Measurements from ENCODE around the gene HELZ. TPM values are rescaled to one million over a fixed set of nuclear protein-coding genes. Genes with fewer than 3 reads are reported as not detected.
"Not testable (repeated sequence)": the region's sequence is repeated elsewhere in the genome, so short reads cannot be mapped to it uniquely, and the experiment has no call there.

Gene HELZ
- total RNA-seq, 1 donor from 2014 or later = 44.9 TPM

GRCh38 chr17:67272312-67273047 lies 27.5 kb upstream of the HELZ start:
- Mint-ChIP-seq H3K27me3 (ENCODE audit: insufficient read depth, low read depth) (peaks cover 4% of the 10 kb centered on the region), H3K4me1 (no peaks in the 10 kb centered on the region), H3K36me3 (no peaks in the 10 kb centered on the region), H3K9me3 (no peaks in the 10 kb centered on the region), H3K27ac (no peak overlapping the region), H3K4me3 (no peak overlapping the region)
- H2AFZ ChIP-seq (replicated peaks) = peak overlapping the region; percentile 91
- no peak for TF ChIP-seq EZH2phosphoT487 (IDR thresholded peaks at IDR 0.05)
- peak; percentile 59 for TF ChIP-seq CTCF (IDR thresholded peaks at IDR 0.05)
- no peak overlapping the region for H3K4me2 ChIP-seq
- H4K20me1 ChIP-seq (ENCODE audit: low read depth) = no peaks in the 10 kb centered on the region
- no peaks in the 10 kb centered on the region for H3K27me3 ChIP-seq
- H3K79me2 ChIP-seq (ENCODE audit: low read depth) = no peaks in the 10 kb centered on the region
- no peak overlapping the region for H3K27ac ChIP-seq
- H3K9me3 ChIP-seq (ENCODE audit: low read depth) = no peaks in the 10 kb centered on the region
- no peaks in the 10 kb centered on the region for H3K4me1 ChIP-seq
- DNase-seq (ENCODE audit: low spot score) = peak; percentile 53
- no peak overlapping the region for H3K9ac ChIP-seq
- H3F3A ChIP-seq (ENCODE audit: low read depth) = no peaks in the 10 kb centered on the region
- H3K36me3 ChIP-seq = no peaks in the 10 kb centered on the region
- no peak overlapping the region for H3K4me3 ChIP-seq

- not testable (repeated sequence) for H3K4me1 Mint-ChIP-seq; H3K36me3 ChIP-seq; H3K9me3 Mint-ChIP-seq; H3K4me3 Mint-ChIP-seq; DNase-seq (ENCODE audit: low spot score); H3K27ac ChIP-seq; H3K27ac Mint-ChIP-seq; H3K79me2 ChIP-seq (ENCODE audit: low read depth); H3F3A ChIP-seq (ENCODE audit: low read depth); H3K4me2 ChIP-seq; H3K9ac ChIP-seq; H3K9me3 ChIP-seq (ENCODE audit: low read depth); H3K27me3 ChIP-seq; H3K4me1 ChIP-seq; H3K4me3 ChIP-seq; H3K27me3 Mint-ChIP-seq (ENCODE audit: insufficient read depth, low read depth); H2AFZ ChIP-seq (replicated peaks); H4K20me1 ChIP-seq (ENCODE audit: low read depth); H3K36me3 Mint-ChIP-seq
These were observed 26.2 kb upstream of the HELZ start for GRCh38 chr17:67271187-67271586.

- no peak overlapping the region for H3K9ac ChIP-seq
- H3K9me3 ChIP-seq (ENCODE audit: low read depth) = no peaks in the 10 kb centered on the region
- no peak overlapping the region for H3K4me3 Mint-ChIP-seq
- no peak overlapping the region for H3K27ac ChIP-seq
- no peaks in the 10 kb centered on the region for H3K4me1 Mint-ChIP-seq
- no peaks in the 10 kb centered on the region for H3F3A ChIP-seq (ENCODE audit: low read depth)
- H3K4me3 ChIP-seq = no peak overlapping the region
- no peaks in the 10 kb centered on the region for H3K27me3 ChIP-seq
- no peak for TF ChIP-seq EZH2 (IDR thresholded peaks at IDR 0.05)
- no peak for TF ChIP-seq EZH2phosphoT487 (IDR thresholded peaks at IDR 0.05)
- no peak for TF ChIP-seq CTCF (IDR thresholded peaks at IDR 0.05)
- H3K9me3 Mint-ChIP-seq = no peaks in the 10 kb centered on the region
- H3K4me1 ChIP-seq = no peaks in the 10 kb centered on the region
- H3K27me3 Mint-ChIP-seq (ENCODE audit: insufficient read depth, low read depth) = peaks cover 4% of the 10 kb centered on the region
- H2AFZ ChIP-seq (replicated peaks) = no peak overlapping the region
- H3K36me3 ChIP-seq = no peaks in the 10 kb centered on the region
- no peak overlapping the region for H3K4me2 ChIP-seq
- no peaks in the 10 kb centered on the region for H4K20me1 ChIP-seq (ENCODE audit: low read depth)
- no peaks in the 10 kb centered on the region for H3K79me2 ChIP-seq (ENCODE audit: low read depth)
- H3K36me3 Mint-ChIP-seq = no peaks in the 10 kb centered on the region
- no peak for DNase-seq (ENCODE audit: low spot score)
- no peak overlapping the region for H3K27ac Mint-ChIP-seq
These were observed 25.4 kb upstream of the HELZ start for GRCh38 chr17:67270416-67270815.

- Mint-ChIP-seq H3K27me3 (ENCODE audit: insufficient read depth, low read depth) (peaks cover 5% of the 10 kb centered on the region), H3K4me1 (no peaks in the 10 kb centered on the region), H3K27ac (no peak overlapping the region), H3K9me3 (no peaks in the 10 kb centered on the region), H3K4me3 (no peak overlapping the region), H3K36me3 (no peaks in the 10 kb centered on the region)
- no peaks in the 10 kb centered on the region for H3K9me3 ChIP-seq (ENCODE audit: low read depth)
- H3K4me2 ChIP-seq = no peak overlapping the region
- no peaks in the 10 kb centered on the region for H3K27me3 ChIP-seq
- H3K4me1 ChIP-seq = peaks cover 13% of the 10 kb centered on the region
- TF ChIP-seq CTCF (IDR thresholded peaks at IDR 0.05) = no peak
- no peak for TF ChIP-seq EZH2 (IDR thresholded peaks at IDR 0.05)
- TF ChIP-seq EZH2phosphoT487 (IDR thresholded peaks at IDR 0.05) = no peak
- H4K20me1 ChIP-seq (ENCODE audit: low read depth) = no peaks in the 10 kb centered on the region
- H3K79me2 ChIP-seq (ENCODE audit: low read depth) = no peaks in the 10 kb centered on the region
- no peaks in the 10 kb centered on the region for H3K36me3 ChIP-seq
- no peak overlapping the region for H3K4me3 ChIP-seq
- peaks cover 9% of the 10 kb centered on the region for H3F3A ChIP-seq (ENCODE audit: low read depth)
- no peak overlapping the region for H3K27ac ChIP-seq
- no peak for DNase-seq (ENCODE audit: low spot score)
- no peak overlapping the region for H2AFZ ChIP-seq (replicated peaks)
- no peak overlapping the region for H3K9ac ChIP-seq
These were observed 21.5 kb upstream of the HELZ start for GRCh38 chr17:67266496-67266895.
